Duodenal mucosa (tissue), 2 donors: ENCODE measurements around the gene CD109.

Experiments
- H3K27ac ChIP-seq: one replicate; pipeline ENCODE4 v1.7.0; 2013; ENCODE audit warnings: low read depth, low read length
- H3K27me3 ChIP-seq, 2 donors: one replicate each; pipeline ENCODE4 v1.7.0; 2013; ENCODE audit warnings: low read length in 2 of 2, control low read depth in 1 of 2; ENCODE audit not compliant: insufficient read depth in 2 of 2, control insufficient read depth in 1 of 2
- H3K36me3 ChIP-seq, 2 donors: one replicate each; pipeline ENCODE4 v1.7.0; 2013; ENCODE audit warnings: low read length in 2 of 2, control low read depth in 1 of 2; ENCODE audit not compliant: insufficient read depth in 2 of 2, control insufficient read depth in 1 of 2
- H3K4me1 ChIP-seq, 2 donors: one replicate each; pipeline ENCODE4 v1.7.0; 2013; ENCODE audit warnings: low read length in 2 of 2, control low read depth in 1 of 2; ENCODE audit not compliant: insufficient read depth in 2 of 2, control insufficient read depth in 1 of 2
- H3K4me3 ChIP-seq, 2 donors: one replicate each; pipeline ENCODE4 v1.7.0; 2013; ENCODE audit warnings: low read length in 2 of 2, low read depth in 1 of 2
- H3K9ac ChIP-seq, 2 donors: one replicate each; pipeline ENCODE4 v1.7.0; 2013; ENCODE audit warnings: low read length in 2 of 2, low read depth in 1 of 2
- H3K9me3 ChIP-seq, 2 donors: one replicate each; pipeline ENCODE4 v1.7.0; 2013; ENCODE audit warnings: low read length in 2 of 2, control low read depth in 1 of 2; ENCODE audit not compliant: control insufficient read depth in 1 of 2

Gene CD109

GRCh38 chr6:73784726-73785505 is 88.9 kb downstream of the CD109 start:
- Histone ChIP-seq H3K4me3 (no peak overlapping the region), H3K4me1 (no peaks in the 10 kb centered on the region), H3K9ac (no peak overlapping the region), H3K27ac (no peak overlapping the region), H3K27me3 (no peaks in the 10 kb centered on the region), H3K9me3 (no peaks in the 10 kb centered on the region), H3K36me3 (no peaks in the 10 kb centered on the region)

- no peak overlapping the region for H3K27ac ChIP-seq
Observed at GRCh38 chr6:73790574-73790973, 94.6 kb downstream of the CD109 start.

GRCh38 chr6:73791336-73791735 is 95.3 kb downstream of the CD109 start:
- H3K4me1 ChIP-seq = no peaks in the 10 kb centered on the region
- no peaks in the 10 kb centered on the region for H3K27me3 ChIP-seq
- H3K4me3 ChIP-seq = no peak overlapping the region
- no peaks in the 10 kb centered on the region for H3K9me3 ChIP-seq
- H3K9ac ChIP-seq = no peak overlapping the region
- no peak overlapping the region for H3K27ac ChIP-seq
- no peaks in the 10 kb centered on the region for H3K36me3 ChIP-seq

More at GRCh38 chr6:73790574-73790973, 94.6 kb downstream of the CD109 start:
- Histone ChIP-seq H3K4me1 (no peaks in the 10 kb centered on the region), H3K36me3 (no peaks in the 10 kb centered on the region), H3K4me3 (no peak overlapping the region), H3K27me3 (no peaks in the 10 kb centered on the region), H3K9me3 (no peaks in the 10 kb centered on the region), H3K9ac (no peak overlapping the region)

- no peaks in the 10 kb centered on the region for H3K4me1 ChIP-seq
- H3K27ac ChIP-seq = no peak overlapping the region
- H3K36me3 ChIP-seq = no peaks in the 10 kb centered on the region
- no peaks in the 10 kb centered on the region for H3K9me3 ChIP-seq
- H3K4me3 ChIP-seq = no peak overlapping the region
- no peak overlapping the region for H3K9ac ChIP-seq
- H3K27me3 ChIP-seq = no peaks in the 10 kb centered on the region
Observed at GRCh38 chr6:73792738-73793137, 96.7 kb downstream of the CD109 start.

- Histone ChIP-seq H3K4me3 (no peak overlapping the region), H3K27me3 (no peaks in the 10 kb centered on the region), H3K9me3 (no peaks in the 10 kb centered on the region), H3K9ac (no peak overlapping the region), H3K36me3 (no peaks in the 10 kb centered on the region), H3K27ac (no peak overlapping the region), H3K4me1 (no peaks in the 10 kb centered on the region)
Observed at GRCh38 chr6:73796881-73797280, 100.9 kb downstream of the CD109 start.

- Histone ChIP-seq H3K36me3 (no peaks in the 10 kb centered on the region), H3K27me3 (no peaks in the 10 kb centered on the region), H3K27ac (no peak overlapping the region), H3K4me1 (no peaks in the 10 kb centered on the region), H3K9ac (no peak overlapping the region), H3K9me3 (no peaks in the 10 kb centered on the region), H3K4me3 (no peak overlapping the region)
Observed at GRCh38 chr6:73797861-73798260, 101.9 kb downstream of the CD109 start.

- Histone ChIP-seq H3K4me3 (no peak overlapping the region), H3K4me1 (no peaks in the 10 kb centered on the region), H3K9ac (no peak overlapping the region), H3K36me3 (no peaks in the 10 kb centered on the region), H3K27ac (no peak overlapping the region), H3K9me3 (no peaks in the 10 kb centered on the region), H3K27me3 (no peaks in the 10 kb centered on the region)
Observed at GRCh38 chr6:73798592-73798991, 102.6 kb downstream of the CD109 start.

- Histone ChIP-seq H3K27me3 (no peaks in the 10 kb centered on the region), H3K4me3 (no peak overlapping the region), H3K27ac (no peak overlapping the region), H3K36me3 (no peaks in the 10 kb centered on the region), H3K9ac (no peak overlapping the region), H3K4me1 (no peaks in the 10 kb centered on the region), H3K9me3 (no peaks in the 10 kb centered on the region)
Observed at GRCh38 chr6:73800997-73801396, 105.0 kb downstream of the CD109 start.

- no peaks in the 10 kb centered on the region for H3K4me1 ChIP-seq
- H3K4me3 ChIP-seq = no peak overlapping the region
- H3K9ac ChIP-seq = no peak overlapping the region
- H3K36me3 ChIP-seq = no peaks in the 10 kb centered on the region
- no peaks in the 10 kb centered on the region for H3K9me3 ChIP-seq
- no peak overlapping the region for H3K27ac ChIP-seq
- no peaks in the 10 kb centered on the region for H3K27me3 ChIP-seq
Observed at GRCh38 chr6:73801652-73802268, 105.8 kb downstream of the CD109 start.

- Histone ChIP-seq H3K27ac (no peak overlapping the region), H3K4me1 (no peaks in the 10 kb centered on the region), H3K4me3 (no peak overlapping the region), H3K36me3 (no peaks in the 10 kb centered on the region), H3K9ac (no peak overlapping the region), H3K27me3 (no peaks in the 10 kb centered on the region), H3K9me3 (no peaks in the 10 kb centered on the region)
Observed at GRCh38 chr6:73802366-73802765, 106.4 kb downstream of the CD109 start.
